ENCODE data around the gene SNAP29.
A peak's percentile ranks its signal among the peaks of the same experiment; 100 is the strongest.

SNAP29 gene

DNA sequence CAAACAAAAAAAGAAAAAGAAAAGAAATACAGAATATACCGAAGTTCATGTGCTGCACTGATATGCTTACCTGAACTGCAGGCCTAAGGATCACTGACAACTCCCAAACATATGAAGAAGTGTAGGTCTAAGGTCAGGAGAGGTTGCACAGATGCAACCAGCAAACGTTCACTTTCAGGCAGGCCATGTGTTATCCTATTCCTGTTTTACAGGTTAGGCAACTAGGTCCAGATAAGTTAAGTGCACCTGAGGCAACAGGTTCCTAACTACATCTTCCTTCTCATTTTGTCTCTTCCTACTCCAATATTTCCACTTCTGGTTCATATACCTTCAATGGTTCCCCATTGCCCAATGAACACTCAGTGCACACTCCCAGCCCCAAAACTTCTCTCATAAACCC, 15.3 kb upstream of the SNAP29 start:
- H3K4me3 Mint-ChIP-seq, result no peak overlapping the region
- no peaks in the 10 kb centered on the region for H3K27me3 Mint-ChIP-seq (ENCODE audit: low read depth)
- H3K27ac Mint-ChIP-seq, result no peak overlapping the region
- H3K36me3 Mint-ChIP-seq (ENCODE audit: low read depth), result no peaks in the 10 kb centered on the region
- H3K9me3 Mint-ChIP-seq, result no peaks in the 10 kb centered on the region
- H3K4me1 Mint-ChIP-seq, result no peaks in the 10 kb centered on the region
- TF ChIP-seq CTCF (IDR thresholded peaks at IDR 0.05; ENCODE audit: unreplicated experiment in 3 of 3), result no peak

GRCh38 chr22:20844055-20845037, 14.5 kb upstream of the SNAP29 start:
- Mint-ChIP-seq H3K27me3 (ENCODE audit: low read depth) (no peaks in the 10 kb centered on the region), H3K27ac (no peak overlapping the region), H3K36me3 (ENCODE audit: low read depth) (no peaks in the 10 kb centered on the region), H3K9me3 (no peaks in the 10 kb centered on the region), H3K4me1 (no peaks in the 10 kb centered on the region), H3K4me3 (no peak overlapping the region)
- TF ChIP-seq CTCF (IDR thresholded peaks at IDR 0.05; ENCODE audit: unreplicated experiment in 3 of 3), result no peak

DNA sequence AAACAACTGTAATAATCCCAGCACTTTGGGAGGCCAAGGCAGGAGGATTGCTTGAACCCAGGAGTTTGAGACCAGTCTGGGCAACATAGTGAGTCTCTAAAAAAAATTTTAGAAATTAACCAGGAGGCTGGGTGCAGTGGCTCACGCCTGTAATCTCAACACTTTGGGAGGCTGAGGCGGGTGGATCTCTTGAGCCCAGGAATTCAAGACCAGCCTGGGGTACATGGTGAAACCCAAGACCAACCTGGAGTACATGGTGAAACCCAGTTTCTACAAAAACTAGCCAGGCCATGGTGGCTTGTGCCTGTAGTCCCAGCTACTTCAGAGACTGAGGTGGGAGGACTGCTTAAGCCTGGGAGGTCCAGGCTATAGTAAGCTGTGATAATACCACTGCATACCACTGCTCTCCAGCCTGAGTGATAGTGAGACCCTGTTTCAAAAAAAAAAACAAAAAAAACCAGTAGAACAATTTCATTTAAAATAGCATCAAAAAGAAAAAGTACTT, 11.4 kb upstream of the SNAP29 start:
- H3K36me3 Mint-ChIP-seq (ENCODE audit: low read depth), result no peaks in the 10 kb centered on the region
- H3K9me3 Mint-ChIP-seq, result no peaks in the 10 kb centered on the region
- H3K4me3 Mint-ChIP-seq, result no peak overlapping the region
- H3K4me1 Mint-ChIP-seq, result peaks cover 5% of the 10 kb centered on the region
- no peaks in the 10 kb centered on the region for H3K27me3 Mint-ChIP-seq (ENCODE audit: low read depth)
- no peak for TF ChIP-seq CTCF (IDR thresholded peaks at IDR 0.05; ENCODE audit: unreplicated experiment in 3 of 3)
- H3K27ac Mint-ChIP-seq, result no peak overlapping the region

DNA sequence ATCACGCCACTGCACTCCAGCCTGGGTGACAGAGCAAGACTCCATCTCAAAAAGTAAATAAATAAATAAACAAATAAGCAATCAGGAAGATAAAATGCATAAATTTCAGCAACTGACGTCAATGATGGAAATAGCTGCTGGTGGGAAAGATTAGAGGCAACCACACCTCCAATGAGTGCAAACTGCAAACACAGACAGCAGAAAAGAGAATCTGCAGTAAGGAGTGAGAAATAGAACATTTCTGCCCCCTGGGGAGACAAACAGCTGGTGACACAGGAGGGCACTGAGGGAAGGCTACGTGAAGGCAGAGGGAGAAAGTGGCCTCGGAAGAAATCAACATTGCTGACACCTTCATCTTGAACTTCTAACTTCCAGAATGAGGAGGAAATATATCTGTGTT, 6.7 kb upstream of the SNAP29 start:
- Mint-ChIP-seq H3K9me3 (no peaks in the 10 kb centered on the region), H3K27ac (peak overlapping the region; percentile 68 to 75 (median 70)), H3K27me3 (ENCODE audit: low read depth) (no peaks in the 10 kb centered on the region), H3K36me3 (ENCODE audit: low read depth) (no peaks in the 10 kb centered on the region), H3K4me3 (no peak overlapping the region), H3K4me1 (peaks cover 26% of the 10 kb centered on the region)
- TF ChIP-seq CTCF (IDR thresholded peaks at IDR 0.05; ENCODE audit: unreplicated experiment in 3 of 3), result no peak

- no peaks in the 10 kb centered on the region for H3K27me3 Mint-ChIP-seq (ENCODE audit: low read depth)
- peak overlapping the region in 2 of 3 experiments; percentile 2 to 9 for H3K4me3 Mint-ChIP-seq
- H3K9me3 Mint-ChIP-seq, result no peaks in the 10 kb centered on the region
- TF ChIP-seq CTCF (IDR thresholded peaks at IDR 0.05; ENCODE audit: unreplicated experiment in 3 of 3), result no peak
- peak overlapping the region; percentile 68 to 75 (median 70) for H3K27ac Mint-ChIP-seq
- no peaks in the 10 kb centered on the region for H3K36me3 Mint-ChIP-seq (ENCODE audit: low read depth)
- peaks cover 31% of the 10 kb centered on the region for H3K4me1 Mint-ChIP-seq
These were observed 6.3 kb upstream of the SNAP29 start for GRCh38 chr22:20852503-20852902.

All from nephron (organoid).